ENCODE measurements around the gene SYNPR. TPM values are rescaled to one million over a fixed set of nuclear protein-coding genes. Genes with fewer than 3 reads are reported as not detected.

The SYNPR gene
- total RNA-seq, 1 donor from 2014 or later, result 3.7 TPM

- H3K4me3 Mint-ChIP-seq, result no peak overlapping the region
Observed at GRCh38 chr3:63384382-63384781, 106.3 kb downstream of the SYNPR start.

GRCh38 chr3:63385629-63386028 is 107.5 kb downstream of the SYNPR start:
- H3K4me1 Mint-ChIP-seq, result peaks cover 3% of the 10 kb centered on the region
- H3K4me3 Mint-ChIP-seq, result no peak overlapping the region
- no peaks in the 10 kb centered on the region for H3K36me3 Mint-ChIP-seq
- no peak for TF ChIP-seq CTCF (IDR thresholded peaks at IDR 0.05; ENCODE audit: unreplicated experiment)
- H3K27ac Mint-ChIP-seq, result no peak overlapping the region
- H3K9me3 Mint-ChIP-seq, result peaks cover 5% of the 10 kb centered on the region
- DNase-seq (ENCODE audit: low spot score in 2 of 2, unreplicated experiment in 2 of 2), result no peak
- H3K27me3 Mint-ChIP-seq (ENCODE audit: low read depth), result peaks cover 59% of the 10 kb centered on the region

More at GRCh38 chr3:63384382-63384781, 106.3 kb downstream of the SYNPR start:
- no peaks in the 10 kb centered on the region for H3K36me3 Mint-ChIP-seq
- no peak for TF ChIP-seq CTCF (IDR thresholded peaks at IDR 0.05; ENCODE audit: unreplicated experiment)
- H3K9me3 Mint-ChIP-seq, result peaks cover 5% of the 10 kb centered on the region
- peaks cover 53% of the 10 kb centered on the region for H3K27me3 Mint-ChIP-seq (ENCODE audit: low read depth)
- H3K4me1 Mint-ChIP-seq, result peaks cover 3% of the 10 kb centered on the region
- H3K27ac Mint-ChIP-seq, result no peak overlapping the region
- no peak for DNase-seq (ENCODE audit: low spot score in 2 of 2, unreplicated experiment in 2 of 2)

GRCh38 chr3:63386568-63386967 is 108.5 kb downstream of the SYNPR start:
- Mint-ChIP-seq H3K36me3 (no peaks in the 10 kb centered on the region), H3K9me3 (peaks cover 3% of the 10 kb centered on the region), H3K27me3 (ENCODE audit: low read depth) (peaks cover 61% of the 10 kb centered on the region), H3K4me3 (no peak overlapping the region), H3K27ac (no peak overlapping the region), H3K4me1 (peaks cover 3% of the 10 kb centered on the region)
- no peak for TF ChIP-seq CTCF (IDR thresholded peaks at IDR 0.05; ENCODE audit: unreplicated experiment)
- no peak for DNase-seq (ENCODE audit: low spot score in 2 of 2, unreplicated experiment in 2 of 2)

GRCh38 chr3:63387568-63387967 is 109.5 kb downstream of the SYNPR start:
- no peak overlapping the region for H3K4me3 Mint-ChIP-seq
- no peak for DNase-seq (ENCODE audit: low spot score in 2 of 2, unreplicated experiment in 2 of 2)
- H3K9me3 Mint-ChIP-seq, result no peaks in the 10 kb centered on the region
- no peak for TF ChIP-seq CTCF (IDR thresholded peaks at IDR 0.05; ENCODE audit: unreplicated experiment)
- no peak overlapping the region for H3K27ac Mint-ChIP-seq
- H3K4me1 Mint-ChIP-seq, result peaks cover 3% of the 10 kb centered on the region
- no peaks in the 10 kb centered on the region for H3K36me3 Mint-ChIP-seq
- peaks cover 51% of the 10 kb centered on the region for H3K27me3 Mint-ChIP-seq (ENCODE audit: low read depth)

GRCh38 chr3:63390710-63391230 is 112.7 kb downstream of the SYNPR start:
- no peak for DNase-seq (ENCODE audit: low spot score in 2 of 2, unreplicated experiment in 2 of 2)
- Mint-ChIP-seq H3K4me1 (no peaks in the 10 kb centered on the region), H3K36me3 (no peaks in the 10 kb centered on the region), H3K4me3 (no peak overlapping the region), H3K9me3 (no peaks in the 10 kb centered on the region), H3K27ac (no peak overlapping the region), H3K27me3 (ENCODE audit: low read depth) (peaks cover 45% of the 10 kb centered on the region)
- no peak for TF ChIP-seq CTCF (IDR thresholded peaks at IDR 0.05; ENCODE audit: unreplicated experiment)

DNA sequence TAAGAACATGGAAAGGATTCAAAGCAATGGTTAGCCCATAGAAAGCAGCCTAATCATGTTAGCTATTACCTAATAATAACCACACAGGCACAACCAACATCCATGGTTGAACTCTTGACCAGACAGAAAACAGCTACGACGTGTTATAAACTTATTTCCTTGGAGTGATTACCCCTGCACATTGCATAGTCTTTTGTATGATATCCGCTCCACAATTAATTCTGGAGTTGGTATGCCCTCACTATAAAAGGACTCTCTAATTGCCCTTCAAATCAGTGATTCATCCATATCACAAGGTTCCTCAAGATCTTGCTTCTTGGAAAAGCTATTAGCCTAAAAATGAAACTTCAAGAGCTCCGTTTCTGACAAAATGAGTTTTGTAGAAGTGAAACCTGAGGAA is 117.9 kb downstream of the SYNPR start:
- H3K4me1 Mint-ChIP-seq, result no peaks in the 10 kb centered on the region
- TF ChIP-seq CTCF (IDR thresholded peaks at IDR 0.05; ENCODE audit: unreplicated experiment), result no peak
- DNase-seq (ENCODE audit: low spot score in 2 of 2, unreplicated experiment in 2 of 2), result no peak
- no peak overlapping the region for H3K4me3 Mint-ChIP-seq
- H3K9me3 Mint-ChIP-seq, result no peaks in the 10 kb centered on the region
- no peaks in the 10 kb centered on the region for H3K36me3 Mint-ChIP-seq
- peaks cover 27% of the 10 kb centered on the region for H3K27me3 Mint-ChIP-seq (ENCODE audit: low read depth)
- H3K27ac Mint-ChIP-seq, result no peak overlapping the region
